Lower lobe of right lung (tissue), 2 donors: ENCODE results near the gene GALNT17. TPM values are rescaled to one million over a fixed set of nuclear protein-coding genes. Genes with fewer than 3 reads are reported as not detected.

ENCODE experiments used
- ATAC-seq, 2 donors: fragments of 200-7000 bp; cut with Tn5 transposase; one replicate each; pipeline ENCODE4 v1.9.1; 2020 to 2022; ENCODE audit warnings: mild to moderate bottlenecking in 2 of 2, moderate library complexity in 2 of 2
- DNase-seq: peaks from one replicate; pipeline ENCODE4 v3.0.0-alpha.2; 2020
- H3K27ac ChIP-seq: fragments of 200-600 bp; one replicate; pipeline ENCODE4 v1.8.0; 2022
- H3K27me3 ChIP-seq: fragments of 200-600 bp; one replicate; pipeline ENCODE4 v1.8.0; 2022; ENCODE audit warnings: low read depth
- H3K36me3 ChIP-seq: fragments of 200-600 bp; one replicate; pipeline ENCODE4 v1.8.0; 2022; ENCODE audit warnings: mild to moderate bottlenecking
- H3K4me1 ChIP-seq: fragments of 200-600 bp; one replicate; pipeline ENCODE4 v1.8.0; 2022
- H3K4me3 ChIP-seq: fragments of 200-600 bp; one replicate; pipeline ENCODE4 v1.8.0; 2022; ENCODE audit warnings: mild to moderate bottlenecking
- H3K9me3 ChIP-seq: fragments of 200-600 bp; one replicate; pipeline ENCODE4 v1.8.0; 2022
- CTCF ChIP-seq: fragments of 200-600 bp; IDR thresholded peaks from one replicate; pipeline ENCODE4 v1.8.0; 2022; ENCODE audit warnings: antibody characterized with exemption, mild to moderate bottlenecking
- intact Hi-C: fragments of 100-400 bp; cut with DNase I; formaldehyde crosslinking; loops from one replicate; pipeline ENCODE4 v1.11.0; 2022
- total RNA-seq: library from RNA; stranded (reverse); fragmentation: NEBNext Ultra II Directional; extraction: Animal tissue kit (Norgen Biotek cat#: 25700); gene quantifications from one replicate; pipeline ENCODE4 v1.2.1, GENCODE V29; 2021
- donor health status: DM: no; HTN: yes; CAD: no; lungs with severe emphysema.

GALNT17 gene
- total RNA-seq, 1 donor from 2014 or later, result 6.6 TPM

- Histone ChIP-seq H3K27me3 (no peaks in the 10 kb centered on the region), H3K4me1 (no peaks in the 10 kb centered on the region), H3K27ac (no peak overlapping the region), H3K9me3 (no peaks in the 10 kb centered on the region), H3K4me3 (no peak overlapping the region), H3K36me3 (no peaks in the 10 kb centered on the region)
- intact Hi-C loops, result no loop called here
- ATAC-seq (no peak), DNase-seq (no peak)
- no peak for TF ChIP-seq CTCF
These were observed 469.9 kb downstream of the GALNT17 start for GRCh38 chr7:71601851-71602250.

GRCh38 chr7:71604818-71605414 lies 473.0 kb downstream of the GALNT17 start:
- ATAC-seq (peak; percentile 84 to 87), DNase-seq (no peak)
- H3K4me3 ChIP-seq, result no peak overlapping the region
- no peaks in the 10 kb centered on the region for H3K4me1 ChIP-seq
- H3K27me3 ChIP-seq, result no peaks in the 10 kb centered on the region
- H3K36me3 ChIP-seq, result no peaks in the 10 kb centered on the region
- intact Hi-C loops, result no loop called here
- no peak overlapping the region for H3K27ac ChIP-seq
- TF ChIP-seq CTCF, result no peak
- peaks cover 5% of the 10 kb centered on the region for H3K9me3 ChIP-seq

- Histone ChIP-seq H3K36me3 (no peaks in the 10 kb centered on the region), H3K9me3 (peaks cover 5% of the 10 kb centered on the region), H3K27ac (no peak overlapping the region), H3K4me3 (no peak overlapping the region), H3K27me3 (no peaks in the 10 kb centered on the region), H3K4me1 (peaks cover 4% of the 10 kb centered on the region)
- intact Hi-C loops, result no loop called here
- ATAC-seq (no peak), DNase-seq (no peak)
- no peak for TF ChIP-seq CTCF
These were observed 480.0 kb downstream of the GALNT17 start for GRCh38 chr7:71611986-71612385.

GRCh38 chr7:71612911-71613310 lies 481.0 kb downstream of the GALNT17 start:
- no peak for DNase-seq
- Histone ChIP-seq H3K9me3 (peaks cover 4% of the 10 kb centered on the region), H3K4me3 (no peak overlapping the region), H3K4me1 (peaks cover 4% of the 10 kb centered on the region), H3K27ac (no peak overlapping the region), H3K36me3 (no peaks in the 10 kb centered on the region), H3K27me3 (no peaks in the 10 kb centered on the region)
- ATAC-seq, result peak in 1 of 2 donors; percentile 26
- no peak for TF ChIP-seq CTCF
- intact Hi-C loops, result no loop called here

- DNase-seq, result no peak
- intact Hi-C loops, result no loop called here
These were observed 481.4 kb downstream of the GALNT17 start for GRCh38 chr7:71613313-71613712.

More at GRCh38 chr7:71613313-71613712, 481.4 kb downstream of the GALNT17 start:
- Histone ChIP-seq H3K27me3 (no peaks in the 10 kb centered on the region), H3K4me3 (no peak overlapping the region), H3K4me1 (peaks cover 4% of the 10 kb centered on the region), H3K27ac (no peak overlapping the region), H3K9me3 (no peaks in the 10 kb centered on the region), H3K36me3 (no peaks in the 10 kb centered on the region)
- TF ChIP-seq CTCF, result no peak
- ATAC-seq, result no peak
